H9 (cell line): ENCODE results near the gene GNE. TPM values are rescaled to one million over a fixed set of nuclear protein-coding genes. Genes with fewer than 3 reads are reported as not detected.
"Not testable (repeated sequence)": the region's sequence is repeated elsewhere in the genome, so short reads cannot be mapped to it uniquely, and the experiment has no call there.

ENCODE experiments used
- DNase-seq: peaks from one replicate; pipeline ENCODE4 v3.0.0-alpha.2; 2017
- H2AFZ ChIP-seq: one replicate; pipeline ENCODE4 v1.6.1; 2013; ENCODE audit warnings: mild to moderate bottlenecking, low read length, control low read depth, moderate library complexity
- H2AK5ac ChIP-seq: 2 replicates; pipeline ENCODE4 v1.6.1; 2013; ENCODE audit warnings: low read length, control low read depth, mixed read lengths; ENCODE audit not compliant: insufficient read length
- H2BK120ac ChIP-seq: one replicate; pipeline ENCODE4 v1.6.1; 2013; ENCODE audit warnings: low read depth, mild to moderate bottlenecking, low read length, control low read depth, inconsistent platforms; ENCODE audit not compliant: poor library complexity, severe bottlenecking
- H2BK12ac ChIP-seq: 2 replicates; pipeline ENCODE4 v1.6.1; 2013; ENCODE audit warnings: low read length, control low read depth, mixed read lengths, low read depth; ENCODE audit not compliant: insufficient read length
- H2BK15ac ChIP-seq: 2 replicates; pipeline ENCODE4 v1.6.1; 2013; ENCODE audit warnings: low read depth, low read length, control low read depth
- H2BK20ac ChIP-seq: one replicate; pipeline ENCODE4 v1.6.1; 2013; ENCODE audit warnings: low read depth, mild to moderate bottlenecking, low read length, control low read depth, inconsistent platforms; ENCODE audit not compliant: poor library complexity, severe bottlenecking
- H2BK5ac ChIP-seq: 2 replicates; pipeline ENCODE4 v1.6.1; 2013; ENCODE audit warnings: low read length, control low read depth, mixed read lengths; ENCODE audit not compliant: insufficient read length
- H3K14ac ChIP-seq: 2 replicates; pipeline ENCODE4 v1.6.1; 2013; ENCODE audit warnings: low read length, control low read depth; ENCODE audit not compliant: insufficient read depth
- H3K18ac ChIP-seq: 2 replicates; pipeline ENCODE4 v1.6.1; 2013; ENCODE audit warnings: low read depth, mild to moderate bottlenecking, mixed read lengths, low read length, control low read depth; ENCODE audit not compliant: insufficient read length
- H3K23ac ChIP-seq: 2 replicates; pipeline ENCODE4 v1.6.1; 2013; ENCODE audit warnings: low read length, control low read depth, mixed read lengths, low read depth; ENCODE audit not compliant: insufficient read length
- H3K23me2 ChIP-seq: 2 replicates; pipeline ENCODE4 v1.6.1; 2013; ENCODE audit warnings: low read depth, mild to moderate bottlenecking, mixed read lengths, low read length, control low read depth; ENCODE audit not compliant: insufficient read length, poor library complexity, severe bottlenecking
- H3K27ac ChIP-seq: 2 replicates; pipeline ENCODE4 v1.5.1; 2013; ENCODE audit warnings: low read length, control low read depth, mixed read lengths, low read depth; ENCODE audit not compliant: insufficient read length
- H3K27me3 ChIP-seq: 2 replicates; pipeline ENCODE4 v1.6.1; 2013; ENCODE audit warnings: low read length, control low read depth, inconsistent platforms; ENCODE audit not compliant: insufficient read depth
- H3K4ac ChIP-seq: 2 replicates; pipeline ENCODE4 v1.6.1; 2013; ENCODE audit warnings: low read depth, mild to moderate bottlenecking, control low read depth, inconsistent platforms, low read length, moderate library complexity
- H3K4me1 ChIP-seq: 2 replicates; pipeline ENCODE4 v1.6.1; 2013; ENCODE audit warnings: low read length, control low read depth, inconsistent platforms; ENCODE audit not compliant: insufficient read depth
- H3K4me2 ChIP-seq: 2 replicates; pipeline ENCODE4 v1.6.1; 2013; ENCODE audit warnings: low read length, control low read depth, mixed read lengths; ENCODE audit not compliant: insufficient read length, insufficient read depth
- H3K56ac ChIP-seq: 2 replicates; pipeline ENCODE4 v1.6.1; 2013; ENCODE audit warnings: low read depth, mild to moderate bottlenecking, mixed read lengths, low read length, control low read depth; ENCODE audit not compliant: insufficient read length
- H3K79me1 ChIP-seq: 2 replicates; pipeline ENCODE4 v1.6.1; 2013; ENCODE audit warnings: low read depth, mild to moderate bottlenecking, moderate library complexity, low read length, control low read depth, inconsistent platforms; ENCODE audit not compliant: insufficient read depth, poor library complexity, severe bottlenecking
- H3K79me2 ChIP-seq: 2 replicates; pipeline ENCODE4 v1.6.1; 2013; ENCODE audit warnings: low read length, control low read depth, inconsistent platforms; ENCODE audit not compliant: insufficient read depth
- H3K9ac ChIP-seq: 2 replicates; pipeline ENCODE4 v1.6.1; 2013; ENCODE audit warnings: low read length, control low read depth, mixed read lengths; ENCODE audit not compliant: insufficient read length; ENCODE audit errors: extremely low read depth
- H3K9me3 ChIP-seq: one replicate; pipeline ENCODE4 v1.6.1; 2013; ENCODE audit warnings: low read depth, low read length, inconsistent platforms; ENCODE audit not compliant: control insufficient read depth
- H3T11ph ChIP-seq: one replicate; pipeline ENCODE4 v1.6.1; 2013; ENCODE audit warnings: mild to moderate bottlenecking, low read length, control low read depth, inconsistent platforms
- H4K20me1 ChIP-seq: one replicate; pipeline ENCODE4 v1.6.1; 2013; ENCODE audit not compliant: control insufficient read depth, insufficient read length, insufficient read depth
- H4K5ac ChIP-seq: 2 replicates; pipeline ENCODE4 v1.6.1; 2013; ENCODE audit warnings: low read depth, mild to moderate bottlenecking, mixed read lengths, low read length, control low read depth; ENCODE audit not compliant: insufficient read length
- H4K8ac ChIP-seq: replicated peaks from 2 replicates; pipeline ENCODE4 v1.6.1; 2013; ENCODE audit warnings: low read length, control low read depth, mixed read lengths, low read depth; ENCODE audit not compliant: insufficient read length
- H4K91ac ChIP-seq: 2 replicates; pipeline ENCODE4 v1.6.1; 2013; ENCODE audit warnings: low read depth, mild to moderate bottlenecking, moderate library complexity, mixed read lengths, low read length, control low read depth; ENCODE audit not compliant: insufficient read length
- H3K27ac Mint-ChIP-seq, 3 experiments: 2 replicates in 2 of 3; 3 replicates in 1 of 3; pipeline ENCODE4 v1.8.0; 2020 to 2021; ENCODE audit warnings: mixed read lengths in 3 of 3, mild to moderate bottlenecking in 1 of 3, moderate library complexity in 1 of 3
- H3K27me3 Mint-ChIP-seq: 2 replicates; pipeline ENCODE4 v1.8.0; 2021; ENCODE audit warnings: low read depth, mild to moderate bottlenecking, moderate library complexity, mixed read lengths
- H3K36me3 Mint-ChIP-seq, 3 experiments: 2 replicates in 2 of 3; 3 replicates in 1 of 3; pipeline ENCODE4 v1.8.0; 2020 to 2021; ENCODE audit warnings: low read depth in 3 of 3, mixed read lengths in 3 of 3; ENCODE audit not compliant: insufficient read depth in 1 of 3
- H3K4me1 Mint-ChIP-seq, 2 experiments: 2 replicates each; pipeline ENCODE4 v1.8.0; 2020; ENCODE audit warnings: mixed read lengths in 2 of 2
- H3K4me3 Mint-ChIP-seq, 2 experiments: 2 replicates in 1 of 2; 3 replicates in 1 of 2; pipeline ENCODE4 v1.8.0; 2020 to 2021; ENCODE audit warnings: mild to moderate bottlenecking in 2 of 2, mixed read lengths in 2 of 2, moderate library complexity in 1 of 2
- H3K9me3 Mint-ChIP-seq, 2 experiments: 2 replicates in 1 of 2; 3 replicates in 1 of 2; pipeline ENCODE4 v1.8.0; 2020; ENCODE audit warnings: mild to moderate bottlenecking in 2 of 2, mixed read lengths in 2 of 2, moderate library complexity in 1 of 2
- WGBS: extraction: QIAGEN DNeasy Blood & Tissue Kit; methylation state at CpG from one replicate; pipeline ENCODE4 v1.1.7; 2013; ENCODE audit warnings: missing lambda C conversion rate, low lambda C conversion rate, mixed read lengths; ENCODE audit not compliant: insufficient read length; ENCODE audit errors: extremely low coverage; 5-methylcytosine and 5-hydroxymethylcytosine counted together
- total RNA-seq: library from RNA; stranded (reverse); gene quantifications from 2 replicates; pipeline ENCODE4 v1.2.1, GENCODE V29; 2021

The GNE gene
- total RNA-seq, 1 experiment from 2014 or later: 6.3 TPM

- not testable (repeated sequence) for H3K27me3 Mint-ChIP-seq, H2BK20ac ChIP-seq, H3T11ph ChIP-seq, H2BK5ac ChIP-seq, H3K4me2 ChIP-seq, H3K79me2 ChIP-seq, H3K56ac ChIP-seq, H4K91ac ChIP-seq, H3K4ac ChIP-seq, H3K4me1 ChIP-seq, H4K20me1 ChIP-seq, DNase-seq, H2BK120ac ChIP-seq, H3K14ac ChIP-seq, H3K4me3 Mint-ChIP-seq, H2AK5ac ChIP-seq, H3K9ac ChIP-seq, H3K27me3 ChIP-seq, H3K27ac Mint-ChIP-seq, H3K4me1 Mint-ChIP-seq, H3K36me3 Mint-ChIP-seq, H3K27ac ChIP-seq, H2BK12ac ChIP-seq, H3K23ac ChIP-seq, H3K18ac ChIP-seq, H2BK15ac ChIP-seq, H4K8ac ChIP-seq, H4K5ac ChIP-seq, H3K23me2 ChIP-seq, H3K9me3 ChIP-seq, H3K79me1 ChIP-seq, H2AFZ ChIP-seq
- no CpG with 5 or more reads among the region's 3 CpGs for WGBS
- H3K9me3 Mint-ChIP-seq: peaks cover 10 to 11% of the 10 kb centered on the region in 2 experiments
Observed at GRCh38 chr9:36175209-36175608, 83.0 kb downstream of the GNE start.
